Colon (tissue), 2 donors: ENCODE results near the gene SEM1.
"Not testable (repeated sequence)": the region's sequence is repeated elsewhere in the genome, so short reads cannot be mapped to it uniquely, and the experiment has no call there.

ENCODE experiments used
- FAIRE-seq: peaks from 2 replicates; lab custom pipeline; 2012; peaks lifted over from hg19 to GRCh38; lab: Jason Lieb, UNC
- donor health status: control.
- donor health status: control.

The SEM1 gene

DNA sequence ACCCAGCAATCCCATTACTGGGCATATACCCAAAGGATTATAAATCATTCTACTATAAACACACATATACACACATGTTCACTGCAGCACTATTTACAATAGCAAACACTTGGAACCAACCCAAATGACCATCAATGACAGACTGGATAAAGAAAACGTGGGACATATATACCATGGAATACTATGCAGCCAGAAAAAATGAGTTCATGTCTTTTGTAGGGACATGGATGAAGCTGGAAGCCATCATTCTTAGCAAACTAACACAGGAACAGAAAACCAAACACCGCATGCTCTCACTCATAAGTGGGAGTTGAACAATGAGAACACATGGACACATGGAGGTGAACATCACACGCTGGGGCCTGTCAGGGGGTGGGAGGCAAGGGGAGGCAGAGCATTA lies 47.5 kb downstream of the SEM1 start:
- FAIRE-seq = not testable (repeated sequence)

DNA sequence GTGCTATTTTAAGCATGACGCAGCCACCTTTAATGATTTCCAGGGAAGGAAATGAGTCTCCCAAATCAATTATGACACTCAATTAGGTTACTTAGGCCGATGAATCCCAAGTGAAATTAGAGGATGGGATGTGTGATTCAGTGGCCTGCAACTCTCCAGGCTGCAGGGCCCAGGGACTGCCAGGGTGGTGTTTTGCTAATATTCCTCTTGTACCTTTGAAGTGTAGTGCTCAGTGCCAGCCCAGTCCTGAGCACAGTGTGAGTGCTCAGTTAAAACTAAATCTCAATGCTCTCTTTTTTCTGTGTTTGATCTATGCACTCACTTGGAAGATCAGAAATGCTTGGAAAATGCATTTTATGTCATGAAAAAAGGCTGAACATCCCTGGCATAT lies 51.6 kb downstream of the SEM1 start:
- no peak for FAIRE-seq

DNA sequence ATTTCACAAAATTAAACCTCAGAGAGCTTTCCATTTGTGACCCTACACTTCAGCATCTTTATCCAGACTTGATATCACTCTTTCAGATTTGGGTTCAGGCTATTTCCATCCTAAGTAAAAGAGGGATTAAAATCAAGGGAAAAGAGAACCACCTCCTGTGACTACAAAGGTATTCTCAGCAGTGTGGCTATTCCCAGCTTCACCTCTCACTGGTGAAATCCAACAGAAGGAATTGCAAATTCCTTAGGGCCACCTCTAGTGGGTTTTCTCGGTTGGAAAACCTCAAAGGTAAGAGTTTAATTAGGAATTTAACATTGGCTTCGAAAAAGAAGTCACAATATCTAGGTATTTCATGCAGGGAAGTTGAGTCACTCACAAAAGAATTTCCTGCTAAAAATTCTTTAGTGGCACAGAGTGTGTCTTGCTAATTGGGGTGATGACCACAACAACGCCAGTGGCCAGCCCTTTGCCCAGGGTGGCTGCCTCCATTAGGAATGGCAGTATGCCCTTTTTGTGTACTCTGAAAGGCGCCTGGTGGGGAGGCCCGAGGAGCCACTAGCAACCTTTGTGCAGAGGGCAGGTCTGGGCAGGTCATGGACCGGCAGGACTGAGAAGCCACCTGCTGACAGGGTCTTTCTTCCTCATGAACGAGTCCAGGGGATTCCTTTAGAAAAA lies 52.2 kb downstream of the SEM1 start:
- no peak for FAIRE-seq

DNA sequence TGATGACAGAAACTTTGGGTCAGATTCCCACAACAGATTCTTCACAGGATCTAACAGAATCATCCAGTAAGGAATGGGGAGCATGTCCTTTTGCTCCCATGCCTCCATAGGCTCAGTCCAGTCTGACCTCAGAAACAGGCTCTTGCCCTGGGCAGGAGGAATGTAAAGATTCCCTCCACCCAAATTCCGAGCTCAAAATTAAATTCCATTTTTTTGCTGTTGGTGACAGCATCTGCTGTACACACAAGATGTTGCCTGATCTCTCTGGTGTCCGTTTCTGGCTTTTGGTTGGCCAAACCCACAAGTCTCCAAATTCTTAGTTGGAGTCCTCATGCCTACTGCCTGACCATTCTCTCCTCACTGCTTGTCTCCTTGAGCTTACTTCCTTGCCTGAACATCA lies 53.7 kb downstream of the SEM1 start:
- FAIRE-seq = no peak

DNA sequence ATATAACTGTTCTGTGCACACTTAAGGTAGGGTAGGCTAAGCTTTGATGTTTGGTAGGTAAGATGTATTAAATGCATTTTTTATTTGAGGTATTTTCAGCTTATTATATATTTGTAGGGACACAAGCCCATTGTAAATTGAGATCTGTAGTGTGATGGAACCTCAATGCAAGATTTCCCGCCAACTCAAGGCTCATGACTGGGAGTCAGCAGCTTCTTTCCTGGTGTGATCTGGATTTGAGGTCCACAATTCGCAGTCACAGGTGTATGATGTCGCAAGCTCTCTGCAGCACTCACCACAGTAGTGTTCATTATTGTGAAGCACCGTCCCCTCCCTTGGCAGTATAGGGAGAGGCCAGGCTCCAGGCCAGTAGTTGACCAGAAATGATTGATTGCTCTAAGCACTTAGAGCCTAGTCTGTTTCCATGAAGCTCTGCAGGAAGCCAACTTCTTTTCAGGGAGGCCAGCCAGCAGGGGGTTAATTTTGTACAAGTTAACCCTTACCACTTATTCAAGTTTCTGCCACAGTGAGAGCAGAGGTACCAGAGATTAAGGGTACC lies 54.9 kb downstream of the SEM1 start:
- FAIRE-seq = no peak

DNA sequence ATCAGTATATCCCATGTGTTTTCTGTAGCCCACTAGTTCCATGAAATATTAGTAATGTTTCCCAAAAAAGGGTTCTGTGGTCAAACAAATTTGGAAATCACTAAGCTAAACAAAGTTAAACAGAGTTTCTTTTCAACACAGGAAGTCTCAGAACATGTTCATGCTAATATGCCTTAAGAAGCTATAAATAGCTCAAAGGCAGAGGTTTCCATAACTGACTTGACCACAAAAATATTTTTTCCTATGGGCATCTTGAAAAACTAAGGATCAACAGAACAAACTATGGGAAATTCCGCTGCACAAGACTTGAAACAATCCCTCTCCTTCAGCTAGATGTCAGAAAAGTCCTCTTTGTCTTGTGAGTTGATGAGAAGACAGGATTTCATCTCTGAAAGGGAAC lies 59.7 kb downstream of the SEM1 start:
- FAIRE-seq = no peak

DNA sequence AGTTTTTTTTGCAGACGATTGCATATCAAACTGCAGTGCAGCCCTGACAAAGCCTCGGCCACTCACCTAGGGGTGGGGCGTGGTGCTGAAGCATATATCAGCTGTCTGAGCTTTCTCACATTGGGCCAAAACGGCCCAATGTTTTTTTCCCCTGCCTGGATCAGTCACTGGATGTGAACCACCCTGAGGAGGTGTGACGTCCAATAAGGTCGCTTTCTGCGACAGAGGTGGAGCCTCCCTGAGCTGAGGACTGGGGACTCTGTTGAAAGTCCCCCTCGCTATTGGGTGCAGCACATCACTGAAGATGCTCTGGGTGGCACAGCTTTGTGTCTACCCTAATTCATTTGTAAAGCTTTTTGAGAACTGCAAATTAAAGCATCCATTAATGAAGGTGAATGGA lies 60.9 kb downstream of the SEM1 start:
- no peak for FAIRE-seq

DNA sequence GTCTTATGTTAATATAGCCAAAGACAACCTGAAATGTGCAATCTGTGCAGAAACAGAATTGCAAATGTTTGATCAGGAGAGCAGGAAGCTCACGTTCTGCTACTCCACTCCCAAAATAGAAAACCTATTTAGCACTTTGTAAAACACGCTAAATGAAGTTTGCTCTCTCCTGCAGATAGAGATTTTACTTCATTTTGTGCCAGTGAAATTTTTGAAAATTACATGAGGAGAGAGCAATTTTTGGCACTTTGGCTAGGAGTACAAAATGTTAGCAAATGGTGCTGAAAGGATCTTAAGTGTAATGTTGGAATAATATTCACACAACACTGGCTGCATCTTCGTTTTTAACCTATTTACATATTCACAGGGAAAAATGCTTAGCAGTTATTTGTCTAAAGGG lies 61.9 kb downstream of the SEM1 start:
- FAIRE-seq = no peak

DNA sequence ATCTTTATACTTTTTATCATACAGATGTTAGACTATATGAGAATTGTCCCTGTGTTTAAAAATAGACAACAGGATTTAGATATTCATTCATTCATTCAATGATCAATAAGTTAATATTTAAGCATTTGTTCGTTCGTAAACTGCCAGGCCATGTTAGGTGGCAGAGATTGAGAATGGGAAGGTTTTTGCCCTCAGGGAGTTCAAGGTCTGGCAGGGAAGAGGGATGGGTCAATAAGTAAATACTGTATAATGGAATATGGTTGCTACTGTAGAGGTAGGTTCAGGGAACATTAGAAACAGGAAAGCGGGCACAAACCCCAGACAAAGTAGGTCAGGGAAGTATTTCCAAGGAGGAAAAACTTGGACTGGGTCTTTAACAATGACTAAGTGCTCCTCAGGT lies 64.6 kb downstream of the SEM1 start:
- no peak for FAIRE-seq

DNA sequence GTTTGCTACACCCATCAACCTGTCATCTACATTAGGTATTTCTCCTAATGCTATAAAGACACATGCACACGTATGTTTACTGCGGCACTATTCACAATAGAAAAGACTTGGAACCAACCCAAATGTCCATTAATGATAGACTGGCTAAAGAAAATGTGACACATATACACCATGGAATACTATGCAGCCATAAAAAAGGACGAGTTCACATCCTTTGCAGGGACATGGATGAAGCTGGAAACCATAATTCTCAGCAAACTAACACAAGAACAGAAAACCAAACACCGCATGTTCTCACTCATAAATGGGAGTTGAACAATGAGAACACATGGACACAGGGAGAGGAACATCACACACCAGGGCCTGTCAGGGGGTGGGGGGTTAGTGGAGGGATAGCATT lies 66.2 kb downstream of the SEM1 start:
- not testable (repeated sequence) for FAIRE-seq

DNA sequence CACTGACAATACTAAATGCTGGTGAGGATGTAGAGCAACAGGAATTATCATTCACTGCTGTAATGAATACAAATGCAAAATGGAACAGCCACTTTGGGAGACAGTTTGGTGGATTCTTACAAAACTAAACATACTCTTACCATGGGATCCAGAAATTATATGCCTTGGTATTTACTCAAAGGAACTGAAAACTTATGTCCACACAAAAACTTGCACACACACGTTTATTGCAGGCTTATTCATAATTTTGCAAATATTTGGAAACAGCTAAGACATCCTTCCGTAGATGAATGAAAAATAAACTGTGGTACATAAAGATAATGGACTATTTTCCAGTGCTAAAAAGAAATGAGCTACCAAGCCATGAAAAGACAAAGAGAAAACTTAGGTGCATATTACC lies 69.6 kb downstream of the SEM1 start:
- FAIRE-seq = no peak
